Activated CD4-positive, CD25-positive, alpha-beta regulatory T cell (primary cell): ENCODE results near the gene C1orf87.

Experiments used
- DNase-seq, 4 experiments: peaks; one replicate each; lab custom pipeline; 2025; lab: John Stamatoyannopoulos, UW

C1orf87 gene

GRCh38 chr1:60073605-60074278 lies at the start of gene C1orf87:
C1orf87 (minus strand) TSS chr1:60073770; CDS start chr1:60072643, 1,127 bp downstream.
- no peak for DNase-seq

GRCh38 chr1:60118085-60118484 lies 44.5 kb upstream of the C1orf87 start:
- no peak for DNase-seq

- no peak for DNase-seq
Observed at GRCh38 chr1:60114745-60115318, 41.3 kb upstream of the C1orf87 start.

GRCh38 chr1:60113596-60113995 lies 40.0 kb upstream of the C1orf87 start:
- no peak for DNase-seq

GRCh38 chr1:60113028-60113427 lies 39.5 kb upstream of the C1orf87 start:
- DNase-seq = no peak

- DNase-seq = no peak
Observed at GRCh38 chr1:60111716-60112115, 38.1 kb upstream of the C1orf87 start.

GRCh38 chr1:60111118-60111517 lies 37.5 kb upstream of the C1orf87 start:
- no peak for DNase-seq

GRCh38 chr1:60108196-60108595 lies 34.6 kb upstream of the C1orf87 start:
- DNase-seq = no peak

GRCh38 chr1:60103186-60103585 lies 29.6 kb upstream of the C1orf87 start:
- DNase-seq = no peak

- no peak for DNase-seq
Observed at GRCh38 chr1:60102267-60103061, 28.9 kb upstream of the C1orf87 start.

- no peak for DNase-seq
Observed at GRCh38 chr1:60101516-60101915, 27.9 kb upstream of the C1orf87 start.

GRCh38 chr1:60091195-60091715 lies 17.7 kb upstream of the C1orf87 start:
- no peak for DNase-seq

GRCh38 chr1:60090655-60091054 lies 17.1 kb upstream of the C1orf87 start:
- DNase-seq = no peak

GRCh38 chr1:60088620-60089155 lies 15.1 kb upstream of the C1orf87 start:
- no peak for DNase-seq

GRCh38 chr1:60087681-60088080 lies 14.1 kb upstream of the C1orf87 start:
- no peak for DNase-seq

- no peak for DNase-seq
Observed at GRCh38 chr1:60078182-60078581, 4.6 kb upstream of the C1orf87 start.

GRCh38 chr1:60071296-60071695 lies 2.3 kb downstream of the C1orf87 start:
- DNase-seq = no peak

- no peak for DNase-seq
Observed at GRCh38 chr1:60069691-60070090, 3.9 kb downstream of the C1orf87 start.

GRCh38 chr1:60068393-60069045 lies 5.1 kb downstream of the C1orf87 start:
- DNase-seq = no peak

- DNase-seq = no peak
Observed at GRCh38 chr1:60066001-60066400, 7.6 kb downstream of the C1orf87 start.

- DNase-seq = no peak
Observed at GRCh38 chr1:60065199-60065598, 8.4 kb downstream of the C1orf87 start.

GRCh38 chr1:60063561-60063960 lies 10.0 kb downstream of the C1orf87 start:
- DNase-seq = no peak
